A673 (cell line): ENCODE data around the gene DHRS12. TPM values are rescaled to one million over a fixed set of nuclear protein-coding genes. Genes with fewer than 3 reads are reported as not detected.

ENCODE experiments used
- BruUV-seq: library from RNA; stranded (reverse); fragments of 400-500 nt; replicated peaks from 2 replicates; lab custom pipeline; 2021; lab: Mats Ljungman, UMichigan
- CTCF ChIA-PET: fragments of 300-600 bp; sonication (Branson Sonifier 250); formaldehyde crosslinking; loops from one replicate; lab custom pipeline; 2022; ENCODE audit warnings: antibody characterized with exemption; lab: Charles Lee
- POLR2A ChIA-PET: fragments of 300-600 bp; sonication (Branson Sonifier 250); formaldehyde crosslinking; loops from one replicate; lab custom pipeline; 2022; ENCODE audit warnings: antibody characterized with exemption; ENCODE audit not compliant: low non-redundant PET; lab: Charles Lee
- DNase-seq: peaks from one replicate; pipeline ENCODE4 v3.0.0-alpha.2; 2015; ENCODE audit warnings: low spot score
- H3K27ac ChIP-seq: fragments of 200-600 bp; sonication (generic); 2 replicates; pipeline ENCODE4 v1.5.1; 2016; ENCODE audit warnings: mixed run types, low read depth, mild to moderate bottlenecking, mixed read lengths, antibody characterized with exemption, low read length; ENCODE audit not compliant: poor library complexity, severe bottlenecking
- H3K27me3 ChIP-seq: fragments of 200-600 bp; sonication (generic); replicated peaks from 2 replicates; pipeline ENCODE4 v1.6.1; 2017; ENCODE audit warnings: mixed run types, low read depth, mild to moderate bottlenecking, mixed read lengths, antibody characterized with exemption, low read length; ENCODE audit not compliant: insufficient read depth, poor library complexity
- H3K36me3 ChIP-seq: fragments of 200-600 bp; sonication (generic); 2 replicates; pipeline ENCODE4 v1.6.1; 2016; ENCODE audit warnings: mixed run types, mild to moderate bottlenecking, mixed read lengths, antibody characterized with exemption, low read length; ENCODE audit not compliant: insufficient read depth, poor library complexity, severe bottlenecking
- H3K4me1 ChIP-seq: fragments of 200-600 bp; sonication (generic); 2 replicates; pipeline ENCODE4 v1.6.1; 2017; ENCODE audit warnings: mixed run types, mild to moderate bottlenecking, mixed read lengths, antibody characterized with exemption, low read length; ENCODE audit not compliant: insufficient read depth, poor library complexity, severe bottlenecking
- H3K4me3 ChIP-seq: fragments of 200-600 bp; sonication (generic); 2 replicates; pipeline ENCODE4 v1.5.1; 2016; ENCODE audit warnings: low read depth, mixed run types, mild to moderate bottlenecking, mixed read lengths, low read length; ENCODE audit not compliant: poor library complexity, severe bottlenecking
- H3K9me3 ChIP-seq: fragments of 200-600 bp; sonication (generic); 2 replicates; pipeline ENCODE4 v1.6.1; 2016; ENCODE audit warnings: mixed run types, low read depth, mild to moderate bottlenecking, mixed read lengths, antibody characterized with exemption, low read length; ENCODE audit not compliant: poor library complexity, severe bottlenecking
- CTCF ChIP-seq: fragments of 300-800, 200-600 bp; sonication (generic); conservative IDR thresholded peaks from 2 replicates; pipeline ENCODE4 v1.5.1; 2017; ENCODE audit warnings: low read depth, mild to moderate bottlenecking, antibody characterized with exemption, low read length, moderate library complexity, mixed read lengths
- EZH2 ChIP-seq: fragments of 200-600 bp; sonication (generic); IDR thresholded peaks from 2 replicates; pipeline ENCODE4 v1.6.1; 2017; ENCODE audit warnings: borderline replicate concordance, low read depth, mild to moderate bottlenecking, mixed read lengths, antibody characterized with exemption, low read length; ENCODE audit not compliant: poor library complexity, severe bottlenecking
- intact Hi-C: fragments of 100-400 bp; cut with micrococcal nuclease; formaldehyde crosslinking; loops from one replicate; pipeline ENCODE4 v1.10.0; 2022; ENCODE audit not compliant: unreplicated experiment
- total RNA-seq: library from RNA; stranded (reverse); gene quantifications from 2 replicates; pipeline ENCODE4 v1.2.3, GENCODE V29; 2021

DHRS12 gene
- total RNA-seq, 1 experiment from 2014 or later = 2.8 TPM

GRCh38 chr13:51740698-51741097 lies 63.3 kb downstream of the DHRS12 start:
- no TSS peak for BruUV-seq
- H3K27ac ChIP-seq = no peak overlapping the region
- H3K4me1 ChIP-seq = peaks cover 4% of the 10 kb centered on the region
- DNase-seq = no peak
- H3K27me3 ChIP-seq = no peaks in the 10 kb centered on the region
- ChIA-PET POLR2A (no interaction called here), CTCF (no interaction called here)
- TF ChIP-seq EZH2 (no peak), CTCF (no peak)
- no peak overlapping the region for H3K4me3 ChIP-seq
- peaks cover 41% of the 10 kb centered on the region for H3K36me3 ChIP-seq
- no peaks in the 10 kb centered on the region for H3K9me3 ChIP-seq
- intact Hi-C loops = no loop called here

DNA sequence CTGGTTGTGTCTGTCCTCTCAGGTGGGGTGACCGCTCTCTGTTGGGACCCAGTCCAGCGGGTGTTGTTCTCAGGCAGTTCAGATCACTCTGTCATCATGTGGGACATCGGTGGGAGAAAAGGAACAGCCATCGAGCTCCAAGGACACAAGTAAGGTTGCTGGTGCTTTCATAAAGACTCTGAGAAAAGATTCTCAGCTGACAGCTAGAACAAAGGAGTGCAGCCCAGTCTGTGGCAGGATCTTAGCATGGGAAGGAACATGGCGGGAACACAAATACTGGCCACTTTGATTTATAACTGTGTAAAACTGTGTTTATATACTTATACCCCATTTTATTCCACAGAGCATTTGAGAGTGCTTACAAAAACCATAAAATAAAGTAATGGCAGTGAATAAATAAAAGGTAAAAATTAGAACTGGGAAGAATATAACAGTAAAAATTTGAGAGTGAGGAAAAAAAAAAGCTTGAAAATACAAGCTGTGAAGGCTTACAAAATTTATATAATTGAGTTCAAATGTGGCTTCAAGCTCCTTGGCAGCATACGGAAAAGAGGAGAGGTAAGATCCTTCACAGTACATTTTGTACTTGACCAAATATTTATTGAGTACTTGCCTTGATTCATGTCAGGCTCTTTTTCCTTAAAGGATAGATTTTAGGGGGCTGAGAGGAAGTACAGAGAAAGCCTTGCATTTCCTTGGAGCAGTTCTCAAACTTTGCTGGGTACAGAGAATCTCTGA lies 64.8 kb downstream of the DHRS12 start:
- no peak for TF ChIP-seq CTCF
- TF ChIP-seq EZH2 = no peak
- Histone ChIP-seq H3K9me3 (no peaks in the 10 kb centered on the region), H3K36me3 (peaks cover 34% of the 10 kb centered on the region), H3K4me3 (no peak overlapping the region), H3K27ac (no peak overlapping the region), H3K27me3 (no peaks in the 10 kb centered on the region), H3K4me1 (peaks cover 5% of the 10 kb centered on the region)
- CTCF ChIA-PET = no interaction called here
- no TSS peak for BruUV-seq
- POLR2A ChIA-PET = interaction anchor here (0.5 kb wide), 1 partner anchor 96 kb away, joined by 3 read pairs; no protein-coding TSS in a partner anchor
- intact Hi-C loops = no loop called here
- DNase-seq = no peak

GRCh38 chr13:51738226-51738905 lies 65.6 kb downstream of the DHRS12 start:
- peaks cover 34% of the 10 kb centered on the region for H3K36me3 ChIP-seq
- no TSS peak for BruUV-seq
- no peak overlapping the region for H3K27ac ChIP-seq
- intact Hi-C loops = no loop called here
- no peak for DNase-seq
- TF ChIP-seq CTCF (no peak), EZH2 (no peak)
- no peaks in the 10 kb centered on the region for H3K27me3 ChIP-seq
- H3K9me3 ChIP-seq = no peaks in the 10 kb centered on the region
- POLR2A ChIA-PET = no interaction called here
- CTCF ChIA-PET = no interaction called here
- H3K4me3 ChIP-seq = no peak overlapping the region
- peaks cover 13% of the 10 kb centered on the region for H3K4me1 ChIP-seq
